Peyer's patch (tissue), 4 donors: ENCODE measurements around the gene IQGAP2.

ENCODE experiments used
- POLR2A ChIP-seq, 2 donors: fragments of 450-650 bp; IDR thresholded peaks; one replicate each; pipeline ENCODE4 v1.5.1; 2017; ENCODE audit warnings: antibody characterized with exemption in 2 of 2, mild to moderate bottlenecking in 2 of 2, moderate library complexity in 2 of 2
- TF ChIP-seq, protein P1 (sequence below), 6 experiments: fragments of 450-650 bp in 4 of 6; fragments of 200-600 bp in 2 of 6; sonication (generic) in 1 of 6; IDR thresholded peaks; one replicate each; pipeline ENCODE4 v1.5.1; 2017 to 2019; ENCODE audit warnings: antibody characterized with exemption in 6 of 6, mild to moderate bottlenecking in 3 of 6, moderate library complexity in 1 of 6

DNA sequence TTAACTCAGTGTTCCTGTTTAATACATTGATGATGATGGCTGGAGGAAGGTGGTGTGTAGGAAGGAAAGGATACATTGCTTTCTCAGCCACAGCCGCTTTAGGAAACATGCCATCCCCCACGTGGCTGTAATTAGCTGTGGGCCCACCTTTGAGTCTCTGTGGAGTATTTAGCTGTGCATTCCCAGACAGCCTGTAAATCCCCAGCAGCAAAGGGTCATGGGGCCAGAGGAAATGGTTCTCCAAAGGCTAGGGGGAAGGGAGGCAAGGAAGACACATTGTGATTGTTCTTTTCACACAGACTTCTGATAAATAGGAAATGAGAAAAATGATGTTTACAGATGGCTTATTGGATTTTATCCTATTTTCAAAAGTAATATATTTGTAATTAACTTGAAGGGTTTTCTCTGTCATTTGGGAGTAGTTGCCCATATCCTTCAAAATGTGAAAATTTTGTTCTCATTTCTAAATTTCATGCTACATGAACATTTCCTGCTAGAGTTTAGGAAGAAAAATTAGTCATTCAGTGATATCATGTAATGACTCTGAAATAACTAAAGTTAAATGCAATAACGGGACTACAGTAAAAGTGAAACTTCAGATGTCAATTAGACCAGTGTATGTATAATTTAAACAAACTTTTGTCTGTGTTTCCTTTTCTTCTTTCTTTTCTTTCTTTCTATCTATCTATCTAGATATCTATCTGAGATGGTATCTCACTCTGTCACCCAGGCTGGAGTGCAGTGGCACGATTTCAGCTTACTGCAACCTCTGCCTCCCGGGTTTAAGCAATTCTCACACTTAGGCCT, 288.6 kb downstream of the IQGAP2 start:
- TF ChIP-seq, protein P1, sequence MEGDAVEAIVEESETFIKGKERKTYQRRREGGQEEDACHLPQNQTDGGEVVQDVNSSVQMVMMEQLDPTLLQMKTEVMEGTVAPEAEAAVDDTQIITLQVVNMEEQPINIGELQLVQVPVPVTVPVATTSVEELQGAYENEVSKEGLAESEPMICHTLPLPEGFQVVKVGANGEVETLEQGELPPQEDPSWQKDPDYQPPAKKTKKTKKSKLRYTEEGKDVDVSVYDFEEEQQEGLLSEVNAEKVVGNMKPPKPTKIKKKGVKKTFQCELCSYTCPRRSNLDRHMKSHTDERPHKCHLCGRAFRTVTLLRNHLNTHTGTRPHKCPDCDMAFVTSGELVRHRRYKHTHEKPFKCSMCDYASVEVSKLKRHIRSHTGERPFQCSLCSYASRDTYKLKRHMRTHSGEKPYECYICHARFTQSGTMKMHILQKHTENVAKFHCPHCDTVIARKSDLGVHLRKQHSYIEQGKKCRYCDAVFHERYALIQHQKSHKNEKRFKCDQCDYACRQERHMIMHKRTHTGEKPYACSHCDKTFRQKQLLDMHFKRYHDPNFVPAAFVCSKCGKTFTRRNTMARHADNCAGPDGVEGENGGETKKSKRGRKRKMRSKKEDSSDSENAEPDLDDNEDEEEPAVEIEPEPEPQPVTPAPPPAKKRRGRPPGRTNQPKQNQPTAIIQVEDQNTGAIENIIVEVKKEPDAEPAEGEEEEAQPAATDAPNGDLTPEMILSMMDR (IDR thresholded peaks at IDR 0.05) = no peak
- TF ChIP-seq POLR2A (IDR thresholded peaks at IDR 0.05) = no peak
